Stimulated activated CD4-positive, alpha-beta T cell treated with anti-CD3 and anti-CD28 coated beads, Interleukin-4, amount 100 ng/mL, for 4 hours (primary cell): Measurements from ENCODE around the gene JPT2.

Experiments used
- DNase-seq, 2 experiments: peaks; one replicate each; pipeline ENCODE4 v3.0.0-alpha.2; 2020

Gene JPT2

DNA sequence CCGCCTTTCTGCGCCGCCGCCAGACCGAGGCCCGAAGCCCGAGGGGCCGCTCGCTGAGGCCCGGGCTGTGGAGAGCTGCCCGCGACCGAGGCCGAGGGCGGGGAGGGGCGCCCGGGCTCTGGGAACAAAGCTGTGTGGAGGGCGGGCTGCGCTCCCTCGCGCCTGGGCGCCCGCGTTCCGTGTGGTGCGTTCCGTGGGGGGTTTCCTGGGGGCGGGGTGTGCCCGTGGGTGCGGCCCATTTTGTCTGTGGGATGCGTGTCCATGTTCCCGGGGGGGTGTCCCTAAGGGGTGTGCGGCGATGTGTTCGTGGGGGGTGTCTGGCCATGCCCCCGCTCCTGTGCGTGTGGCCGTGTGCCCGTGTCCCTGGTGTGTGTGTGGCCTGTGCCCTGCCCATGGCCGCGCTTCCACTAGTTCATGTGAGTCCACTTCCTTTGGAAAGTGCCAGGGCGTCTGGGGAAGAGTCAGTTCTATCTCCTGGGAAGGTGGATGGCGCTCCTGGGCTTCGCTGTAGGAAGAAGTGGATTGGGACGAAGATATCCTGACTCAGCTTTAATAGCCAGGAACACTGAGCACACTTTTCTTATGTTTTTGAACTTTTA lies 520 bp downstream of the JPT2 start:
- peak; percentile 49 to 54 for DNase-seq

DNA sequence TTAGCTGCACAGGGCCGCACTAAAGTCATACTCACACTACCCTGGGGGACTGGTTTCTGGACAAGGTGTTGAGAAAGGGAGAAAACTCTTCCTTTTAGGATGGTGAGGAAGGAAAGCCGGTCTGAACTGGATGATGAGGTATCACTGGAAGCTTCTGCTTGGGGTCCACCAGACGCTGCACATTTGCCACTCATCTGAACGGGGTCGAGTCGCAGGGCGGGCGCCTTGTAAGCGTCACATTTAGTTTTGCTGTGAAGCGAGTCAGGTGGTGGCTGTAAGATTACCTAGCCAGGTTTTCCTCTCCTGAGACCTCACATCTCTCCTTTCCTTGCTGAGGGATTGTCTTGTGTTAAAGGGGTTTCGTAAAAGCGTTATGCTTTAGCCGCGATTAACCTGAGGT lies 2.3 kb downstream of the JPT2 start:
- DNase-seq = no peak

DNA sequence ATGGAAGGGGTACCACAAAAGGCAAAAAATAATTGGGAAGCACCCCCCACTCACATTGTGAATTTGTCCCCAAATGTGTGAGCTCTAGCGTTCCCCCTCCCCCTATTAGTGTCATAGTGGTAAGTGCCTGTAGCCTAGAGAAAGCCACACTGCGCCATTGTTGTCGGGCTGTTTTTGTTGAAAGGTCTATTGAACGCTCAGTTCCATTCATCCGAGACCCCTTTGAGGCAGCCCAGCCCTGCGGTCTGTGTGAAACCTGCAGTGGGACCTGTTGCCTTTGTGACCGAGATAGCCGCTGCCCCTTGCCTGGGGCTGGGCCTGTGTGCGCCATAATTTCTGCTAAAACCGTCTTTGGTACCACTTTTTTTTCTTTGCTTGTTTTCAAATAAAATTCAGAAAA lies 3.0 kb downstream of the JPT2 start:
- DNase-seq = no peak

DNA sequence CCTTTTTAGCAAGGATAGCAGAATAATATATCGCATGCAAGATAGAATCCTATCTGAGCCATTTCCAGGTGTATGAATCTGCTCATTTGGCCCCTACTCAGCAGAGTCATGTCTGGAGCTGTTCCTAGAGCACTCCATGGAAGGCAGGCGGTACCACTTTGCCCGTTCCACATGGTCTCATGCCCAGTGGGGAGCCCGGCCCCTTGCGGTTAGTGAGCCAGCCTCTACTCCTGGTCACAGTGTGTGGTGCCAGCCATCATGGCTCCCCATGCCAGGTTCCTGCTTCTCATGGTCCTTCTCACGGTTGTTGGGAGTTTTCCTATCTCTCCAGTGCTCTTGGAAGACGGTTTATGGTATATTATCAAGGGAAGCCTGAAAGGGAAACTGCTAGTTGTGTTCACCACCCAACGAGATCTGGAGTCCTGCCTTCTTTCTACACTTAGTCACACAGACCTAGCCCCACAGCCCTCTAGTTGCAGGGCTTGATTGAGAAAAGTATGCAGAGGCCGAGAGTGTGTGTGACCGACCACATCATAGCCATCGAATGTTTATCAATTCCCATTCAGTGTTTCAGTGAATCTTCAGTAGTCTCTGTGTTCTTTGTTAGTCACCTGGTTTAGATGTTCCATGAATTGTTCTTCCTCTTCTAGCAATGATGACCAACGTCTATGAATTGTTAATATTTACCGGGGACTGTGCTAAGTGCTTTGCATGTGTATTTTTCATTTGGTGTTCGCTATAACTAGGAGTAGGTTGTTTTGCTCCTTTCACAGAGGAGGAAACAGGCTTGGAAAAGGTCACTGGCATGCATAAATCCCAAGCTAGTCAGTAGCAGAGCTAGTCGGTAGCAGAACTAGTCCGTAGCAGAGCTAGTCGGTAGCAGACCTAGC lies 9.6 kb downstream of the JPT2 start:
- no peak for DNase-seq

DNA sequence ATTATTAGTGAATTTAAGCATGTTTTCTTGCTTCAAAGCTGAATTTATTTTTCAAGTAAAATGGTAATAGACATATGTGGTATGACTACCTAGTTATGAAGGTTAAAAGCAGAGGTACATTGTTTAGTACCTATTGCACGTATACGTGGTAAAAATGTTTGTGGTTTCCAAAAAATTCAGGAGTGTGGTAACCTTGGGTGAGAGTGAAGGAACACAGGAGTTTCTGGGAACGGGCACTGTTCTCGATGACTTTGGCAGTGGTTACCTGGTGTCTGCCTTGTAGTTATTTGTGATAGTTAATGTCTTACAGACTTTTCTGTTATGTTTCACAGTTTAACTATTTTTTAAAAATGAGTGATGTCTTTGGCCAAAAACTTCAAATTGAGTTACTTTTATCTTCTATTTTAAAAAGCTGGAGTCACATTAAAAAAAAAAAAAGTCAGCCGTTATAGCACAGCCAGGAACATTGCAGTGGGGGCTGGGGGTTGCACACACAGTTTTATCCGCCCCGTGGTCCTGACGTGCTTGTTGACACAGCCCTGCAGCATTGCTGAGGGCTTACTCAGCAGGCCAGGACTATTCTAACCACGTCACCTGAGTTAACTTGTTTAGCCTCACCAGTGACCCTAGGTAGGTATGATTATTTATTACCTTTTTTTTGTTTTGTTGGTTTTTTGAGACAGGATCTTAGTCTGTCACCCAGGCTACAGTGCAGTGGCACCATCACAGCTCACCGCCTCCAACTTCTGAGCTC lies 10.9 kb downstream of the JPT2 start:
- DNase-seq = no peak

DNA sequence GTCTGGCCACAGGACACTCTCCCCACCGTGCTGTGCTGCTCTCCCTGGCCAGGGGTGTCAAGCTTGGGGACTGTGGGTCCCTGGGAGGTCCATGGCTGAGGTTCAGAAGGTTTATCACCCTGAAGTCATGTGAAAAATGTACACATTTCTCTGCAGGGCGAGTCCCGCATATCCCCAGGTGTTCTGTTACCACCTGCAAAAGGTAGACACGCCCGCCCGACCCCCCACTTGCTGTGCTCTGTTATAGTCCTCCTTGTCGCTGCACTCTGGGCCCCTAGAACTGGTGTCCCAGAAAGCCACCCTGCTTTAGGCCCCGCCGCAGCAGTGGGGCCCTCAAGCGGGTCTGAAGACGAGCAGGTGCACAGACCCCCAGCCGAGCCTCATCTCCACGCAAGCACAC lies 11.8 kb downstream of the JPT2 start:
- no peak for DNase-seq

DNA sequence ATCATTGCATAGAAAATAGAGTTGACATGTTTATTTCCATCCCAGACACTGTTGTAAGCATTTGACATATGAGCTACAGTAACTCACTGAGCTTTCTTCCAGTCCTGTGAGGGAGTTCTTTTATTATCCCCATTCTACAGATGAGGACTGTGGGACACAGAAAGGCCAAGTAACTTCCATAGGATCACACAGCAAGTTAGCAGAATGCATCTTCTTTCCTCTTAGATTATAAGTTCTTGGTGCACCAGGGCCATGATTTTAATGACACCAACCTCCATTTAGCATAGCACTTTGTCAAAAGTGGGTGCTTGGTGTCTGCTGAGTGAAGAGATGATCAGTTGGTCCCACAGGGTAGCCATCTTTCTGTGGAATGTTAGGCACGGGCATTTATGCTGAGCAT lies 12.7 kb downstream of the JPT2 start:
- no peak for DNase-seq

DNA sequence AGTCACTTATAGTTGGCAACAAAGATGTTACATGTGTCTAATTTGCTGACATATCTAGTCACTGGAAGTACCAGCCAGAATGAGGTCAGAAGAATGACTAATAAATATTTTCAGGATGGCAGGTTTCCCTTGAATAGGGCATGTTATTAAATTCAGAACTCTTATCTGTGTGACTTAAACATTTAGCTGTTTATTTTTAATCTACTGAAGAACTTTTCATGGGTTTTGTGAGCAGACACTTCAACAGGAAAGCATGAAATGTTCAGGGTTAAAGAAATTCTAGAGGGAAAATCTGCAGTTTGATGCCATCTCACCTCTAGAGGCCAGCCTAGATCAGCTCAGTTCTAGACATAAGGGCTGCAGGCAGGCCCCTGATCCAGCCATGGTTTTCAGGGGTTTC lies 13.2 kb downstream of the JPT2 start:
- no peak for DNase-seq

DNA sequence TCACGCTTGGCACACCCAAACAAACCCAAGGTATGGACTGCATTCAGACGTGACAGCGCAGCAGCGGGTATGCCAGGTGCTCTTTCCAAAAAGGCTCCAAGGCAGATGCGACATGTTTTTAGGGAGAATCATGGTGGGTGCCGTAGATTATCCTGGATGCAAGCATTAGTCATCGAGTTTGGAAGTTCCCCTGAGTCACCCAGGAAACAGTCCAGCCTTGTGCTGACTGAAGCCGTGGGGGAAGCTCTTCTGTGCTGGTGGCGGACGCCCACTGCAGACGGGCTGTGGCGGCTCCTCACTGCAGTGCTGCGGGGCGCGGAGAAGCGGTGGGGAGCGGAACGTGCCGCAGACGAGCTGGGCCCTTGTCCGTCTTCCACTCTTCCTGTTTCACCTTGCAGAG lies 13.9 kb downstream of the JPT2 start:
- no peak for DNase-seq

DNA sequence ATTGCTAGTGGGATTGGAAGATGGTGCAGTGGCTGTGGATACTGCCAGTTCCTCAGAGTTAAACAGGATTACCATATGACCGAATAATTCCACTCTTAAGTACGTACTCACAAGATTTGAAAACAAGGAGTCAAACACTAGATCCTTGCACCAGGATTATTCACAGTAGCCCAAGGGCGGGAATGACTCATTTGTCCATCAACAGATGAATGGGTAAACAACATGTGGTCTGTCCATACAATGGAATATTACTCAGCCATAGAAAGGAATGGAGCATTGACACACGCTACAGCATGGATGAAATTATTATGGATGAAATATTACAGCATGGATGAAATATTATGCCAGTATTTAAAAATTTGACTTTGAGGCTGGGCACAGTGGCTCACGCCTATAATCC lies 18.8 kb downstream of the JPT2 start:
- no peak for DNase-seq

DNA sequence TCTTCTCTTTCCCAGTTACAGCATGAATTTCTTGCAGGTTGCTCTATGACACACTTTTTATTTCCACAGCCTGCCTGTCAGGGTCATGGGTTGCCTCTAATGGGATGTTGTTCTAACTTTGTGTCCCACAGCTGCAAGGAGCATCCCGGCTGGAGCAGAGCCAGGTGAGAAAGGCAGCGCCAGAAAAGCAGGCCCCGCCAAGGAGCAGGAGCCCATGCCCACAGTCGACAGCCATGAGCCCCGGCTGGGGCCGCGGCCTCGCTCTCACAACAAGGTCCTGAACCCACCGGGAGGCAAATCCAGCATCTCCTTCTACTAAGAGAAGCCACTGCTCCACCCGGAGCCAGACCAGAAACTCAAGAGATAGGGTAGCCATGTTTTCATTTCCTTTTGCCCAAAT lies 20.6 kb downstream of the JPT2 start:
- no peak for DNase-seq

DNA sequence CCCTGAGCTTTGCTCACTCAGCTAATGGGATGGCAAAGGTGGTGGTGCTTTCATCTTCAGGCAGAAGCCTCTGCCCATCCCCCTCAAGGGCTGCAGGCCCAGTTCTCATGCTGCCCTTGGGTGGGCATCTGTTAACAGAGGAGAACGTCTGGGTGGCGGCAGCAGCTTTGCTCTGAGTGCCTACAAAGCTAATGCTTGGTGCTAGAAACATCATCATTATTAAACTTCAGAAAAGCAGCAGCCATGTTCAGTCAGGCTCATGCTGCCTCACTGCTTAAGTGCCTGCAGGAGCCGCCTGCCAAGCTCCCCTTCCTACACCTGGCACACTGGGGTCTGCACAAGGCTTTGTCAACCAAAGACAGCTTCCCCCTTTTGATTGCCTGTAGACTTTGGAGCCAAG lies 22.2 kb downstream of the JPT2 start:
- DNase-seq = no peak

DNA sequence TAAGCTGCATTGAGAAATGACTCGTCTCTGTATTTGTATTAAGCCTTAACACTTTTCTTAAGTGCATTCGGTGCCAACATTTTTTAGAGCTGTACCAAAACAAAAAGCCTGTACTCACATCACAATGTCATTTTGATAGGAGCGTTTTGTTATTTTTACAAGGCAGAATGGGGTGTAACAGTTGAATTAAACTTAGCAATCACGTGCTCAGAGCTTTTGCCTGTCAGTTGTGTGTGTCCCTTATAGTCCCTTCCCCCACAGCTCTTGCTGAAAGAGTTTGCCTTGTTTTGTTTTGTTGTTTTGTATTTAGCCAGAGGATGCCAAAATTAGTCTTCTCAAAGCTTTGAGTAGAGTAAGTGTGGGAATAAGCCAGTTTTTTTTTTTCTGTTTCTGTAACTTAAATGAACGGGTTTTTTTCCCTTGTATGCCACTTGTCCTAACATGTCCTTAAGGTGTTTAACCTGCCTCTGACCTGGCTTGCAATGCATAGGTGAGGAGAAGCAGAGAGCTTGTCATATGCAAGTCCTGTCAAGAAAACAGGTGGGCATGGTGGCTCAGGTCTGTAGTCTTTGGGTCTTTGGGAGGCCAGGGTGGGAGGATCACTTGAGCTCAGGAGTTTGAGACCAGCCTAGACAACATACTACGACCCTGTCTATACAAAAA lies 23.3 kb downstream of the JPT2 start:
- no peak for DNase-seq

DNA sequence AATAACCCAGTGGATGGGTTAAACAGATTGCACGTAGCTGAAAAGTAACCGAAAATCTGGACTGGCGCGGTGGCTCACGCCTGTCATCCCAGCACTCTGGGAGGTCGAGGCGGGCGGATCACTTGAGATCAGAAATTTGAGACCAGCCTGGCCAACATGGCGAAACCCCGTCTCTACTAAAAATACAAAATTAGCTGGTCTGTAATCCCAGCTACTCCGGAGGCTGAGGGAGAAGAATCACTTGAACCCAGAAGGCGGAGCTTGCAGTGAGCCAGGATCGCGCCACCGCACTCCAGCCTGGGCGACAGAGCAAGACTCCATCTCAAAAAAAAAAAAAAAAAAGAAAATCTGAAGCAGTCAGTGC lies 27.2 kb downstream of the JPT2 start:
- peak in 1 of 2 experiments; percentile 20 for DNase-seq

DNA sequence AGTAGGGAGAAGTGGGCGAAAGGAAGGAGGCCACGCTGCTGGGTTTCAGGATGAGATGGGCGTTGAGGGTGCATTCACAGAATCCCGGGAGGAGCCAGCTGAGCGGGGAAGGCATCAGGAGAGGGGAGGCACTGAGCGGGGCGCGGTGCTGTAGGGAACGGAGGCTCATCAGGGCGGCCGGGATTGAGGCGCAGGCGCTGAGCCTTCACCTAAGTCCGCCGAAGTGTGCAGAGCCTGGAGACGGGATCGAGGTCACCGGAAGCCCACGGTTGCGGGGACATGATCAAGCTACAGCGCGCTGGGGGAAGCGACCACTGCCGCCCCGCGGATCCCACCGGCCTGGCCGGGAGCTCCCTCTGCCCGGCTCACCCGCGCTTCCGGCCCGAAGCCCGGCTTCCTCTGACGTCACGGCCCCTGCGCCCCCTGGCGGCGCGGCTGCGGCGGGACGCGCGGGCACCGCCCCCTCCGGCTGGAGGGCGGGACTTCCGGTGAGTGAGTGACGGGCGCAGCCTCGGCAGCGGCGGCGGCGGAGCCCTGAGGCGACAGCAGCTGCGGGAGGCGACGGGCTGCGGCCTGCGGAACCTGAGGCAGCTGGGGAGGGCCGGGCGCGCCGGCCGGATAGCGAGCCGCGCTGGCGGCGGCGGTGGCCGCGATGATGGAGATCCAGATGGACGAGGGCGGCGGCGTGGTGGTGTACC lies 27.8 kb downstream of the JPT2 start, which contains the start of gene MAPK8IP3:
Gene MAPK8IP3, plus strand, starts transcription at position 508 of the 698 bp plus-strand sequence. Its CDS starts 145 bp downstream, at position 653.
- peak; percentile 89 to 98 for DNase-seq

DNA sequence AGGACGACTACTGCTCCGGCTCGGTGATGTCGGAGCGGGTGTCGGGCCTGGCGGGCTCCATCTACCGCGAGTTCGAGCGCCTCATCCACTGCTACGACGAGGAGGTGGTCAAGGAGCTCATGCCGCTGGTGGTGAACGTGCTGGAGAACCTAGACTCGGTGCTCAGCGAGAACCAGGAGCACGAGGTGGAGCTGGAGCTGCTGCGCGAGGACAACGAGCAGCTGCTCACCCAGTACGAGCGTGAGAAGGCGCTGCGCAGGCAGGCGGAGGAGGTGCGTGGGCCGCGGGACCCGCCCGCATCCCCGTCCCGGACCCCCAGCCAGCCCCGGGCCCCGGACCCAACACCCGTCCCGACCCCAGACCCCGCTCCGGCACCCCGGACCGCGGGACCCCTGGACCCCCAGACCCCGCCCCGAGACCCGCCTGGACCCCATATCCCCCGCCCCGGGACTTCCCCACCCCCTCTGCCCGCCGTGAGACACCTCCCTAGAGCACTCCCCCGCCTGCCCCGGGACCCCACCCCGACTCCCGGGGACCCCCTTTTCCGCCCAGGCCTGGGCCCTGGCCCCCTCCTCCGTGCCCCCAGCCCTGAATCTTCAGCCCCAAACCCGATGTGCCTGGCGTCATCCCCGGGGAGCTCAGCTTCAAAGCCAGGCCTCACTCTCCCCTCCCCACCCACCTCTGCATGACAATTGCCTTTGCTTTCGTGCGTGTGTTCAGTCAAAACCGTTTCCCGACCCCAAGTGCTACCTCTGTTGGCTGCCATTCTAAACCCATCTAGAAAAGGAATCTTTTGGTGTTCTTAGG lies 28.5 kb downstream of the JPT2 start:
- DNase-seq = peak; percentile 43 to 60

DNA sequence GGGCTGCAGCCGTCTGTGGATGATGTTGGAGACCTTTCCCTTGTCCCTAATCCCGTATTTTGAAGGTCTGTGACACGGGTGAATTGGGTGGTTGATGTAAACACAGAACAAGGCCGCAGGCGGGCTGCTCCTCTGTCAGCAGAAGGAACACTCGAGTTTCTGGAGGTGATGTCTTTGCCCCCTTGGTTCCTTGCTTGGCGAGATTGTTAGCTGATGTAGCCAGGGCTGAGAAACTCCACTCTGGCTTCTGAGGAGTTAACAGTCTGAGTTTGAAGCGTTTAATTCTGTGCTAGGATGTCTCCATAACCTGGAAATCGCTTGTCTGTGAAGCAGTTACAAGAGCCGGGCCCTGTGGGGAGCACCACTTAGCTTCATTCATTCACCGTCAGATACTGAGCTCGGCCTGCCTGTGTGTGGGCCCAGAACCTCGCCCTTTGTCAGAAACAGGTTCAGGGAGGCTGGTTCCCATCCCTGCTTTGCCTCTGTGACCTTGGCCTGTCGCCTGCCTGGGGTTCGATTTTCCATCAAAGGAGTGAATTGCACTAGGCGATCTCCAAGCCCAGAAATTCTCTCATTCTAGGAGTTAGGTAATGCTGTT lies 29.2 kb downstream of the JPT2 start:
- DNase-seq = no peak

DNA sequence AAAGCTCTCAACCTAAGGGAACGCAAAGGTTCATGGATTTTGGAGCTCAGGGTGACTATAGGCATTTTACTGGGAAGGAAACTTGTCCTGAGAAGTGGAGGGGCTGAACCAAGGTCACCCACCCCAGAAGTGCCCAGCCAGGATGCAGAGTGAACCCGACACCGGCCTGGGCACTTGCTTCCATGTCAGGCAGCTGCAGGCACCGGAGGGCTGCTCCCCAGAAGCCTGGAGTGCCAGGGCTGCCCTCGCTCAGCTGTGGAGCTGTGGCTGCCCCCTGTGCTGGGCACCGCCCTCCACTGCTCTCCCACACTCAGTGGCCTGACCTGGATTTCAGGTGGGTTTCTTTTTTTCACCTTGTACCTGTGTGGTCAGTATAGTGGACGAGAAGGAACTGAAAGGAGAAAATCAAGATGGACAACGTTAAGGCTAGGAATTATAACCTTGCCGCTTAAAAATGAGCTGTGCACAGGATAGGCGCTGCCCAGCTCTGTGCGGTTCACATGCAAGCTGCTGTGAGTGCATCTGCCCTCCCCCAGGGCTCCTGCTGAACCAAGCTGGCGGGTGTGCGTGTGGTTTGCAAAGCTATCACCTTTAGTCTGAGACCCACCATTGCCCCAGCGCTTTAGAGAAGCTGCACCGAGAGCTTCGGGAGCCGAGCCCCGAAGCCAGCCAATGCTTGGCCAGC lies 30.1 kb downstream of the JPT2 start:
- no peak for DNase-seq

DNA sequence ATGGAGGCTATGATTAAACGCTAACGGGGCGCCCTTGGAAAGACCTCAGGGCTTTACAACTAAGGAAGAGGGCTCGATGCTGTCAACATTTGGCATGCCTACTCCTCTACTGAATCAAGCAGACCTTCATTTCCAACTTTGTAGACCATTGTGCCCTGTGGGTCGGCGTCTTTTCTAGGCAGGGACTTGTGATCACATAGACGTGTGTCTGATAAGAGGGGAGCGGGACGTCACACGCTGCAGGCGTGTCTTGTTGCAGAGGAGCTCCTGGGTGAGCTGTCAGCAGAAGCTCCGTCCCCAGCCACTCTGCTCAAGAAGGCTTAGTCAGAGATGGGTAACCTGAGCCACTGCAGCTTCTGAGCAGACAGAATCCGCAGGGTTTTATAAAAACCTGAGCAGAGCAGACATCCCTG lies 30.7 kb downstream of the JPT2 start:
- DNase-seq = no peak

DNA sequence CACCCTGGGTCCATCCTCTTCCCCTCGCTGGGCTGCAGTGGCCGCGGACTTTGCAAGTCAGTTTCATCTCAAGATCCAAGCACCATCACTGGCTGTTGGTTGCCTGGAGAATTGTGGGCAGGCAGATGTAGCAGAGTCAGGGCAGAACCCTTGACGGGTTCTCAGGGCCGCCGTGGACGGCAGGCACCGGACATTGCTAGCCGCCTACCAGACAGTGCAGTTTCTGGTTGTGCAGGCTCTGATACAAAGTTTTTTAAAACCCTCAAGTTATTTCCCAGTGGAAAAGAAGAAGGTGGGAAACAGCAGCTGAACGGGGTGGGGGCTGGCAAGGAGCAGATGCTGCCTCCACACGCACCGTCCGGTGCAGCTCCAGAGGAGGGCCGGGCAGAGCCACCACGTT lies 31.3 kb downstream of the JPT2 start:
- no peak for DNase-seq
